HG02678 (cell line): ENCODE data around the gene SMIM20.
"Not testable (repeated sequence)": the region's sequence is repeated elsewhere in the genome, so short reads cannot be mapped to it uniquely, and the experiment has no call there.

Experiments used
- ATAC-seq: cut with Tn5 transposase; IDR thresholded peaks from one replicate; pipeline ENCODE4 v1.9.1; 2021; ENCODE audit warnings: mild to moderate bottlenecking, moderate library complexity; ENCODE audit not compliant: unreplicated experiment

Gene SMIM20

DNA sequence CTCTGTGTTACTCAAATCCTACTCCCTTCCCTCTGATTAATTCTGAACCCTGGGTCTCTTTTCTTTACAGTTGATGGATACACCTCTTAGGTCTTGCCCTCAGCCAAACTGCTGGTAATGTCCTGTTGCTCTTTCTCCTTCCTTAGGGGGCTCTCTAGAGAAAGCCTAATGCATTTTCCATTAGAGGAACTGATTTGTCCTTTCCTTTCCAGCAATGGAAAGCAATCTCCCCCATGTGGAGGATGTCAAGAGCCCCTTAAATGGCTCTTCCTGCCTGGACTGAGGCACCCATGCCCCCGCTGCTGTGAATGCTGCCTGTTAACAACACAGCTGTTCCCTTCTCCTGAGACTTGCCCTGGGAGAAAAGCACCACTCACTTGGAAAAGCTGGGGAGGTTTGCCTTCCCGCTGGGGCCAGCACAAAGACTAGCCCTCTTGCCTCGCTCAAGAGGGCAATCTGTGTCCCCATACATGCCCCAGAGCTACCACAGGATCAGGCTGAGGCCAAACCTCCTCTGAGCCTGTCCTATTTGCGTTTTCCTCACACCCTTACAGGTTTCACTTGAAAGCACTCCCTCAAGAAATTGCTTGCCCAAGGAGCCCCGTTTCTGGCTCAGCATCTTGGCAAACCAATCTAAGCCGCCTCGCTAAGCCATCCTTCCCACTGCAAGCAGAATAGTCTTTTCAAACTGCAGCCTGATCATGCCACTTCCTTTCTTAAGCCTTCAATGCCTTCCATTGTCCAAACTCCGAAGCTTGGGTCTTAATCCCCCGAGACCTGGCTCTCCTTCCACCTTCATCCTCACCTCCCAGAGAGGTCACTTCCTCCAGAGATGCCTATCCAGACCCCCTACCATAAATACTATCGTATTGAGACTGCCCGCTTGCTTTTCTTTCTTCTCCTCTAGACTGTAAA lies 23.2 kb upstream of the SMIM20 start:
- ATAC-seq: no peak

DNA sequence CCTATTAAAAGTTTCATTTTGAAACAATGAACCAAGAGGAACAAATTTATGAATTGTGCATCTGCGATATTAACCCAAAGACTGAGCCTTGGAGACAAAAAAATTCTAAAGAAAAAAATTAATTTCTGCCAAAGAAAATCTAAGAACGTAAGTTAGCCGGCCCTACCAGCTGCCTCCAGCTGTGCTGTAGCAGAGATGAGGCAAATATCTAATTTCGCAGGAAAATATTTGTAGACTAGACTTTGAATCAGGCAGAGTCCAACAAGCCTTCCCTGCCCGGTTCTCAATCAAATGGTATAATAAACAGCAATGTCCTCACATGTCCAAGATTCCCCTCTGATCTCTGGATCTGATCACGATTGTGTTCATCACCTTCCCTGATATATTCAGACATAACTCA lies 21.2 kb upstream of the SMIM20 start:
- no peak for ATAC-seq

DNA sequence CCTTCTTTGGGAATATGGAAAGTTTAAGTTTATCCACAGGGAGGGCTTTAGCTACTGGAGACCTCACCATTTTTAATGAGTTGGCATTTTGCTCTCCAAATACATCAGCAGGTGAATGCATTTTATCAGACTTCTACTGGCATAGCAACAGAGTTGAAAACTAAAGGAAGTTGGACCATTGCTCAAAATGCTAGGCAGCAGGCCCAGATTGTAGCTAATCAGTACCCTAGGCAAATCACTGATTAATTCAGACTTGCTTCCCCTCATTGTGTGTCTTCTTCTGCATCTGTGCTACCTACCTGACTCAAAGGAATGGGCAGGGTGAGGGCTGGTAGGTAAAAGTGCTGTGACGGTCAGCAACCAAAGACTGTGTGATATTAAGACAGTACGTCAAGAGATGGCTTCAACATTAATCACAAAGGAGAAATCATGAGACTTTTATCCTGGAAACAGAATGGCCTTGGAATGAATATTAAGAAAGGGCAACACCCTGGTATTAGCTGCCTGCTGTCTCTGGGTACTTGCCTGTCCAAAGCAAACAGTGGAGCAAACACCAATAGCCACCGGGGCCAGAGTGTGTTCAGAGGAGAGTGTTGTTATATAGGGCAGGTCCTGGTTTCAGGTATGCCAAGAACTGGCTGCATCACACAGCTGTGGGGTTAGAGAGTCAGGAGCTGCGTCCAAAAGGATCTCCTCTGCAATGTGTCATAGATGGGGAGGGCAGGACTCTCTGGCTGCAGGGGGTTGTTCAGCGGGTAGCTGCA lies 17.1 kb upstream of the SMIM20 start:
- ATAC-seq: no peak

DNA sequence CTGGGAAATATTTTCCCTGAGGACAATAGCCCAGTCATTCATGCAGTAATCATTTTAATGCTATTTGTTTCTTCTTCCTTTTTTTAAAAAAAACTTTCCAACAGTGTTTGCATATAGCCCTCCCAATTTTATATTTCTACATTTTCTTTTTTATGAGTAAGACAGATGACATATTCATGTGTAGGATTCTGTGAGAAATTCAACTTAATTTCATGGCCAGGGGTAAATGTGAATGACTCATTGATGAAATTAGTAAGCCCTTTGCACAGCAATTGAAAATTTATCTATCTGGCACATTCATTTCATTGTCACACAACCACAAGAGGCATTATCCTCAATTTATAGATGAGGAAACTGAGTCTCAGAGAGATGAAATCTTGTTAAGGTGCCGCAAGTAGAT lies 13.7 kb upstream of the SMIM20 start:
- no peak for ATAC-seq

DNA sequence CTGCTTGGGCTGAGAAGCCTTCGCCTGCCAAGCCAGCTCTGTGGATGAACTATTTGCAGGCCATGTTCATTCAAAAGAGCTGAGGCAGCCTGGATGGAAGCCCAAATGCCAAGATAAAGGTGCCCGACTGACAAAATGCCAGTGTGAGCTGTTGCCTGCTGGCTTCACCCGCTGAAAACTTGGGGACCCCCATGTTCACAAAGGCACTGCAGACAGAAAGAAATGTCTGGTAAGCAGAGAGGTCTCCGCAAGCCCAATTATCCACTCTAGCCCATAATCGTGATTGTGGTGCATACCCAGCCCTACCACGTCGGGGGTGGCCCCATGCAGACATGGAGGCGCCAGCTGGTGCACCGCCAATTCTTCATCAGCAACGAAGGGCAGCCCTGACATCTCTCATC lies 13.0 kb upstream of the SMIM20 start:
- ATAC-seq: no peak

DNA sequence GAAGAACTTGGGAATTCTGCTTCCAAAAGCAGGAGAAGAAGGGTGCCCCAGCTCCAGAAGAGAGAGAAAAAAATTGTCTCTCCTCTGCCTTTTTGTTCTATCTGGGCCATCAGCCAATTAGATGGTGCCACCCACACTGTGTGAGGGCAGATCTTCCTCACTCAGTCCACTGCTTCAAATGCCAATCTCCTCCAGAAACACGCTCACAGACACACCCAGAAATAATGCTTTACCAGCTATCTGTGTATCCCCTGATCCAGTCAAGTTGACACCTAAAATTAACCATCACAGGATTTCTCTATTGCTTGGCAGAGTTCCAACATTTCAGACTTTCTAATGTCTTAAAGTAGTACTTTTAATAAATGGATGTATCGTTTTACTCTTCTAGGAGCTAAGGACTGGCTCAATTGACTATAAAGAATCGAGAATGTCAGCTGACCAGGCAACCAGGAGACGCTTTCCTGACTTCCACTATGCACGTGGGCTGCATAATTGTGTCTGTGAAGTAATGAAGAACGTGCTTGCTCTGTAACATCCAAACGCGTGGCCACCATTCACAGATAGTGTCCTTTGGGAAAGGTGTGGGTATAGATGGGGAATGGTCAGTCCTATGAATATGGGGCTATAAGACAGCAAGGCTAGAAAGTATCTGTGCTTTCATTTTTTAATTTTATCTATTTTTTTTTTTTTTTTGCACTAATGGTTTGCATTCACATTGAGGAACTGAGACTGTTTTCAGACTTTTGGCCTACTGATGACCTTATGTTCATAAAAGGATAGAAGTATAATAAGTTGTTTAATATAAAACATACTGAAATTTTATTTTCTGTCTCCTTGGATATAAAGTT lies 9.9 kb upstream of the SMIM20 start:
- ATAC-seq: peak; percentile 52

DNA sequence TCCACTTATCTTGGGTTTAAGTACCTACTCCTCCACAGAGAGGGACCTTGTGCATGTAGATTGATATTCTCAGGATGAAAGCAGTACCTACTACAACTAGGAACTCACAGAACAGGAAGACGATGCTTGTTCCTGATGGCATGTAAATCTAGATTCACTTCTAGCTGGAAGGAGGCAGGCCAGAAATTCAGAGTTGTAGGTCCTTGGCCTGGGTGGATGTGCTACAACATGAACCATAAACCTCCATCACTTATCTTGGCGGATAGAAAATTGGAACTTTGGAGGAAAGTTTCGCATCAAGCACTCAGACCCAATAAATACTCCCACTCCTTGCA lies 9.3 kb upstream of the SMIM20 start:
- ATAC-seq: peak; percentile 41

DNA sequence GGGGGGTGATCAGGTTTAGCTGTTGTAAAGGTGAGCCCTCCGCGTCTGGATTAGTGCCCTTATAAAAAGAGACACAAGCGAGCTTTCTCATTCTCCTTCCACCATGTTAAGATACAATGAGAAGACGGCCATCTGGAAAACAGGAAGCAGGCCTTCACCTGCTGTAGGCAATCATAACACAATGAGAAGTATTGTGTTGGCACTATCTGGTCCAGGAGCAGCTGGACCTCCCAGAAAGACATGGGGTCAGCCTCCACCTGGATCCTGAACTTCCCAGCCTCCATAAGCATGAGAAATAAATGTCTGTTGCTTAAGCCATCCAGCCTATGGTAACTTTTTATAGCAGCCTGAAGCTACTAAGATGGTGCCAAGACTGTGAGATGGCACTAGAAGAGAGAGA lies 8.6 kb upstream of the SMIM20 start:
- no peak for ATAC-seq

DNA sequence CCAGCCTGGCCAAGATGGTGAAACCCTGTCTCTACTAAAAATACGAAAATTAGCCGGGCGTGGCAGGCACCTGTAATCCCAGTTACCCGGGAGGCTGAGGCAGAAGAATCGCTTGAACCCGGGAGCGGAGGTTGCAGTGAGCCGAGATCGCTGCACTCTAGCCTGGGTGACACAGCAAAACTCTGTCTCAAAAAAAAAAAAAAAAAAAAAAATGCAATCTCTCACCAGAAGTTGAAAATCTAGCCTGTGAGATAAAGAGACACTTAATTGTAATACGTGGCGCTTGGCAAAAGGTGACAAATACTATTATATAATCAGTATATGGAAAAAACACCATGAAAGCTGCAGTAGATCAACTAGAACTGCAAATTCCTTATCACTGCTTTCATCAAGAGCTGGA lies 7.9 kb upstream of the SMIM20 start:
- not testable (repeated sequence) for ATAC-seq

DNA sequence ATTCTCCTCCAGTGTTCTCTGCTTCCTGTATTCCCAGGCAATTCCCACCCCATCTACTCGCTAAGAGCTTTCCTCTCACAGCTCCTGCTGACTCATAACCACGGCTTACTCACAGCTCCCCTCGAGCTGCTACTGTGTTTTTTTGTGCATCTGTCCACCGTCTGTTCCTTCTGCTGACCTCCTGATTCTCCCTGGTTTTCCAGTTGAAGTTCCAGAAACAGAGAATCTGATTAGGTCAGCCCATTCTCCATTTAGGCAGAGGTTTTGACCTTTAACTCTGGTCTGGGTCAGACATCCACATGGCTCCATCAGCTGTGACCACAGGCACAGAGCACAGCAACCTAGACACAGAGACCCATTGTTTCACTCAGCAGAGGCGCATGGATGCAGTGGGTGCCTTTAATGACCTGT lies 5.5 kb upstream of the SMIM20 start:
- no peak for ATAC-seq

DNA sequence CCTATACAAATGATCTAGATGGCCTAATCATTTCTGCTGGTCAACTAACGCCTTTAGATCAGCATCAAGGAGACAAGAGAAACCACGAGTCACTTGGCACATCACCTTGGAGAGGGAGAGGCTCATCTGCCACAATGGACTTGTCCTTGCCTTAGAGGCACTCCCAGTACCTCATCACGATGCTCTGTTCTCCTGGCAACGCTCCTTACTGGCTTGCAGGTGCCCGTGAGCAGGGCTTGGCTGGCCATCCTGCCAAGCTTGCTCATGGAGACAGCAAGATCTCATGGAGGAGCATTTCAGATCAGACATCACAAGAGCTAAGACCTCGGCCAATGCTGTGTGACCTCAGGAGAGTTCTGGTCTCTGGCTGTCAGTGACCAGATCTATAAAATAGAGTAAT lies 2.7 kb upstream of the SMIM20 start:
- no peak for ATAC-seq

DNA sequence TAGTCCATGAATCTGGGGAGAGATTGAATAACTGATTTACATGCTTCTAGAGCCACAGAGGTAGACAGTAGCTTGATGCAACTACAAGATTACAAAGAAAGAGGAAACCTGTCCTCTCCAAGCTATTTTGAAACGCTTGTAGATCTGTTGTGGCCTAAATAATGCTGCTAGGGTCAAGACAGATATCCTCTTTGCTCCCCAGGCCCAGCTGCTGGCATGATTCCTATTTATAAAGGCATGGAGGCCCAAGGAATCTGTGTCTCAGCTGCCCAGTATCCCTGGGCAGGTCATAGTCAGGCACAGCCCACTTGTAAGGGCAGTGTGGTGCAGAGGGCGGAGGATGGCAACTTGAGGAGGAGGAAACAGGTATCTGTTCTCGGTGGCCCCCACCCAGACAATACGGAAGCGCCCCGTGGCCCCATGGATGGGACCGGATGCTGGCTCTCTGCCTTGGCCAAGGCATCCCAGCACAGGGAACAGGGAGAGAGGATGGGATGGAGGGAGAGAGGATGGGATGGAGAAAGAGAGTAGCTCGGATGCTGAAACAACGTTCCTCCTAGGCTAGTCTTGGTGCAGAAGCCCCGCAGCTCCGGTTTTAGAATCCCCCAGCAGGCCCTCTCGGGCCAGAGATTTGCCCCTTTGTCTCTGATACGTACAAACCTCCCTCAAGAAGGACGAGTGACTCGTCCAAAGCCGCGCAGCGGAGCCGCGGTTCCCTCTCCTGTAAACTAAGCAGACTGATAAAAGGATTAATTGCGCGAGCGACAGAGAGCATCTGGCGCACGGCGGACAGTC lies 767 bp upstream of the SMIM20 start:
- ATAC-seq: peak; percentile 39

DNA sequence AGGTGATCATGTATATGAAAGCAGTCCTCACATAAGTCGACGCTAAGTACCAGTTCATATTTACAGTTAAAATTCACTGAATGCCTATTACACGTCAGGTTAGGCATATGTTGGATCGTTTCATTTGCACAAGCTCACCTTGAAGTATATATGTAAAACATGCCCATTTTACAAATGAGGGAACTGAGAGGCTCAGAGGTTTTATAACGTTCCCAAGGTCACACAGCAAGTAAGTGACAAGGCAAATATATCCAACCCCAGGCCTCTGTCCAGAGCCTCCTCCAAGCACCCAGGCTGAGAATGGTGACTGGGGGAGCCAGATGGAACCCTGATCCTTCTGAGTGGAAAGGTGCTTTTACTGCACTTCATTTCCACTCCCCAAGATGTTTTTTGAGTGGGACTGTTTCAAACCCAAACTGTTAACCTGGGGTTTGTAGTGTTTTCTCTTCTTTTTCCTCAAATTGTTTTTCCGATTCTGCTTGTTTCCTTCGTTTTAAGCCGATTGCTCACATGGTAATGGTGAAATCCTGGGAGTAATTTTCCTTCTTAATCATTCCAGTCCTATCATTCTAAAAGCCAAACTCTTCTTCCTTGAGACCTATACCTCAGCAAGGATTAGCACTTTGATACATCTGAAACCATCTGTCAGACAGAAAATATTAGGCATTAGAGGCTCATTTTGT lies 791 bp downstream of the SMIM20 start:
- no peak for ATAC-seq

DNA sequence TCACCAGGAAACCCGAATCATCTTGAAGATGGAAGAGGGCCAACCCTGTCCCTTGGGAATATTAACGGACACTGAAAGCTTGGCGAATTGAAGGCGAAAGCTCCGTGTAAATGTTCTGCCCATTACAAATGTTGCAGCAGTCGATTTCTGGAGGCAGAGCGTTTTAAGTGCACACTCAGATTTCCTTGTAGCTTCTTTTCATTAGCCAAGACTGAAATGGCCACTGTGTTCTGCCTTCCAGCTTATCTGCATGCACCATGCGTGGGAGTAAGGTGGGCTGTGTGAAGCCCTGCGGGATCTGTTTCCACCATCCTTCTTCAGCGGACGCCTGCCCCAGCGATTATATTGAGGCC lies 1.3 kb downstream of the SMIM20 start:
- ATAC-seq: no peak

DNA sequence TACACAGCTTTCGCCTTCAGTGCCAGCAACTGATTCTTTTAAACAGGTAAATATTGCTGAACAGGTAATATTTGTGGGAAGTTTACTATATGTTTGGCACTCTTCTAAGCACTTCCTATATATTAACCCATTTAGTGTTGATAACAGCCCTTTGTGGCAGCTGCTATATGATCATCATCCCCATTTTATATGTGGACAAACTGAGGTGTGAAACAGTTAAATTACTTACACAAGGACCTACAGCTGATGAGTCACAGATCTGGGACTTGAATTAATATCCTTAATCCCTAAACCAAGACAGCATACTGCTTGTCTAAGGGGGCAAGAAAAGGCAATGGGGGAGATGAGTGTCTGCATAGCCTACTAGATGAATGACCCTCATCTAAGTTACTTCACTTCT lies 2.9 kb downstream of the SMIM20 start:
- no peak for ATAC-seq

DNA sequence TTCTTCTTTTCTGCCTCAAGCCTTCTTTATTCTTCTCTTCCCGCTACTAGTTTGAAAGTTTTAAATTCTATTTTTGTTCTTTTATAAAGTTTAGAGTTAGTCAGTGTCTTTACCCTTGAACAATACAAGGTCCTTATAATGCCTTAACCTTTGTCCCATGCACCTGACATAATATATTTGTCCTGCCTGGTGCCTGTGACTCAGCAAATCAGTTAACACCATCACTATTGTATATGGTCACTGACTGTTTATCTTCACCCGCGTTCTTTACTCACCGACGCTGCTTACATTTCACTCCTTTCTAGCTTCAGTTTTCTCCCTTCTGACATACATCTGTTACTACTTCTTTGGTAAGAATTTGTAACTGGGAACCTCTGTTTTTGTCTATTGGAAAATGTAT lies 5.7 kb downstream of the SMIM20 start:
- no peak for ATAC-seq

DNA sequence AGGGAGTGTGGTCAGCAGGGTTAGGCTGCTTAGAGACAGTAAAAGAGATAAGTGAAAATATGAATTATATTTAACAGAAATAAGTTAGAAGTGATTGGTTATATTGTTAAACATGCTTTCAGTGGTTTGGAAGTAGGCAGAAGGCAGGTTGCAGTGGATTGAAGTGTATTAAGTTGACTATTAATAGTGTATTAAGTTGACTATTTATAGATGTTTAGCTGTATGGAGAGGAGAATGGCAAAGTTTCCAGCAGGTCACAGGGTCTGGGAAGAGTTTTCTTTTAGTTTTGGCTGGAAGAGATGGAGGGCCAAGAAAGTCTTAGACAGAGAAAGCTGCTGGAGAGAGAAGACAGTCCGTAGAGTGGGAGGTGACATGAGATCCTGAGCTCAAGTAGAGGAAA lies 7.9 kb downstream of the SMIM20 start:
- no peak for ATAC-seq

DNA sequence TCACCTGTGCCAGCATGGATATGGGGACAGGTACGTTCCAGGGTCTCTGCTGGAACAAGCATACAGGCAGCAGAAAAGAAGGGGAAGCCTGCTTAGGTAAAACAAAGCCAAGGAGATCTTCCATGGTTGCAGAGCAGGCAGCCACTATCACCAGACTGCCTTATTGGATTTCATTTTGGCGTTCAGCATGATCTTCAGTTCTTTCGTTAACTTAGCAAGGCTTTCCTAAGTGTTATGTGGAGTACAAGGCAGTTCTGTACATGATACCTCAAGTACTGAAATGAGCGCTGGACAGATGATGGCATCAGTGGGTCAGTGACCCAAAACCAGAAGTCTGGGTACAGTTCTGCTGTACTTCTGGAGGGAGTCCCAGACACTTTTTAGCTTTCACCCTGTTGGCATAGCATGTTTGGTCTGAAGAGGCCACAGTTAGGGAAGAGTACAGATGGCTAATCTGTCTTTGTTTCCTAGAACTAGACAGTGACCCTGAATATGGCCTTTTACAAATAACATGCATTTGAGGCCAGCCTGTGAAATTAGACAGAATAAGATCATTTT lies 8.9 kb downstream of the SMIM20 start:
- no peak for ATAC-seq

DNA sequence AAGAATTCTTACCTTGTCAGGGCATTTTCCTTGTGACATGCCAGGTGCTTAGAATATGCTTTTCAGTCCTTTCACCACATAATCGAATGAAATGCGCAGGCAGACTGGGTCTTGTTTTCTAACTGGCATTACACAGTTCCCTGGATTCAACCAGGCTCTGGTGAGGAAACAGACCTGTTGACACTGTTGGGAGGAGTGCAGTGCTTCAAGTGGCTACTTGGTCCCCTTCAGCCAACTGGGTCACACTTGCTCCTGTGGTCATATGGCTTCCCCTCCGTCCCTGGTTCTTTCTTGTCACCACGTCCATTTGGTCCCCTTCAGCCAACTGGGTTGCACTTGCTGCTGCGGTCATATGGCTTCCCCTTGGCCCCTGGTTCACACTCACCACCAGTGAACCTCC lies 9.7 kb downstream of the SMIM20 start:
- no peak for ATAC-seq
